PFSK-1 (cell line): Measurements from ENCODE around the gene HIRIP3.

Source experiments
- FOXP2 ChIP-seq: optimal IDR thresholded peaks from 2 replicates; pipeline ENCODE3; 2011; ENCODE audit warnings: borderline replicate concordance, control low read depth, inconsistent platforms; ENCODE audit not compliant: insufficient read depth; ENCODE audit errors: extremely low read length, extremely low read depth
- POLR2AphosphoS5 ChIP-seq: IDR thresholded peaks from 2 replicates; pipeline ENCODE4 v1.6.1; 2012; ENCODE audit warnings: low read depth, mild to moderate bottlenecking, control low read depth, low read length, moderate library complexity
- SIN3A ChIP-seq: IDR thresholded peaks from 2 replicates; pipeline ENCODE4 v1.6.1; 2012; ENCODE audit warnings: mild to moderate bottlenecking, low read length, moderate library complexity, borderline replicate concordance; ENCODE audit not compliant: insufficient read depth
- TAF1 ChIP-seq: IDR thresholded peaks from 2 replicates; pipeline ENCODE4 v1.6.1; 2012; ENCODE audit warnings: low read length, control low read depth, borderline replicate concordance; ENCODE audit not compliant: insufficient read depth
- TF ChIP-seq, protein P1 (sequence below), 2 experiments: IDR thresholded peaks; 2 replicates each; pipeline versions ENCODE4 v1.6.1 to v1.8.0; 2011 to 2012; ENCODE audit warnings: low read depth in 2 of 2, low read length in 2 of 2, control low read depth in 1 of 2, inconsistent platforms in 1 of 2, mild to moderate bottlenecking in 1 of 2, moderate library complexity in 1 of 2; ENCODE audit not compliant: insufficient read depth in 1 of 2

DNA sequence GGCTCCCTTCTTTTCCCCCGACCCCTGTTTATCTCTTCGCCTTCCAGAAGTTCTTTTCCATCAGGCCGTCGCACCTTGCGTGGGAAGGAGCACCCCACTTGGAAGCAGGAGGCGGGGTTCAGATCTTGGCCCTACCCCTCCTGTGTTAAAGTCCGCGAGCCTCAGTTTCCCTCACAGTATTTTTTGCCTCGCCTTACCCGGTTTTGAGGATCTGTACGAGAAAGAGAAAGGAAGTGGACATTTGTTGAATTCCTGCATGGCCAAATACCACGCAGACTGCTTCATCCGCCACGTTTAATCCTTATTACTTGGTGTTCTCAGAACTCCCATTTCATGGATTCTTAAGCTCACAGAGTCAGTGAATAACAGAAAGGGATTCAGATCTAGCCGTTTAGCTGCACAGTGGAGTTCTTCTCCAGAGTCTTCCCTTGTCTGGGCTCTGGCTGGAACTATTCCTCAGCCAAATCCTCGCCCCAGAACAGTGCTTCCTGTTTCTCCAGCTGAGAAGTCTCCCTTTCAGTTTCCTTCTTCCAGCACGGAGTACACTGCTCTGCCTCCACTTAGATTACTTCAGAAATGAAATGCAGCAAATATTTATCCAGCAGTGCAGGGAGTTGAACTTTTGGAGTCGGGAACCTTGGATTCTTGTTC is 32.9 kb downstream of the HIRIP3 start:
- TF ChIP-seq FOXP2 (no peak), POLR2AphosphoS5 (no peak), TAF1 (no peak), SIN3A (0 out of 2 replicates have a peak, but pooled peaks have one; percentile 38)
- TF ChIP-seq, protein P1, sequence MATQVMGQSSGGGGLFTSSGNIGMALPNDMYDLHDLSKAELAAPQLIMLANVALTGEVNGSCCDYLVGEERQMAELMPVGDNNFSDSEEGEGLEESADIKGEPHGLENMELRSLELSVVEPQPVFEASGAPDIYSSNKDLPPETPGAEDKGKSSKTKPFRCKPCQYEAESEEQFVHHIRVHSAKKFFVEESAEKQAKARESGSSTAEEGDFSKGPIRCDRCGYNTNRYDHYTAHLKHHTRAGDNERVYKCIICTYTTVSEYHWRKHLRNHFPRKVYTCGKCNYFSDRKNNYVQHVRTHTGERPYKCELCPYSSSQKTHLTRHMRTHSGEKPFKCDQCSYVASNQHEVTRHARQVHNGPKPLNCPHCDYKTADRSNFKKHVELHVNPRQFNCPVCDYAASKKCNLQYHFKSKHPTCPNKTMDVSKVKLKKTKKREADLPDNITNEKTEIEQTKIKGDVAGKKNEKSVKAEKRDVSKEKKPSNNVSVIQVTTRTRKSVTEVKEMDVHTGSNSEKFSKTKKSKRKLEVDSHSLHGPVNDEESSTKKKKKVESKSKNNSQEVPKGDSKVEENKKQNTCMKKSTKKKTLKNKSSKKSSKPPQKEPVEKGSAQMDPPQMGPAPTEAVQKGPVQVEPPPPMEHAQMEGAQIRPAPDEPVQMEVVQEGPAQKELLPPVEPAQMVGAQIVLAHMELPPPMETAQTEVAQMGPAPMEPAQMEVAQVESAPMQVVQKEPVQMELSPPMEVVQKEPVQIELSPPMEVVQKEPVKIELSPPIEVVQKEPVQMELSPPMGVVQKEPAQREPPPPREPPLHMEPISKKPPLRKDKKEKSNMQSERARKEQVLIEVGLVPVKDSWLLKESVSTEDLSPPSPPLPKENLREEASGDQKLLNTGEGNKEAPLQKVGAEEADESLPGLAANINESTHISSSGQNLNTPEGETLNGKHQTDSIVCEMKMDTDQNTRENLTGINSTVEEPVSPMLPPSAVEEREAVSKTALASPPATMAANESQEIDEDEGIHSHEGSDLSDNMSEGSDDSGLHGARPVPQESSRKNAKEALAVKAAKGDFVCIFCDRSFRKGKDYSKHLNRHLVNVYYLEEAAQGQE (IDR thresholded peaks at IDR 0.05; ENCODE audit: insufficient read depth in 1 of 2, low read depth in 2 of 2, low read length in 2 of 2): no peak
